SK-N-SH treated with all-trans-retinoic acid at 6 μM for 48 hours (cell line): ENCODE data around the gene SEMA3E.

Experiments used
- ATAC-seq: fragments of 200-7000 bp; cut with Tn5 transposase; 3 replicates; pipeline ENCODE4 v1.9.1; 2020; ENCODE audit warnings: mild to moderate bottlenecking, moderate library complexity
- ARNTL ChIP-seq: fragments of 450-650 bp; formaldehyde crosslinking; IDR thresholded peaks from 2 replicates; pipeline ENCODE4 v1.5.0; 2020; ENCODE audit warnings: low read depth, mild to moderate bottlenecking, moderate library complexity, borderline replicate concordance
- BACH2 ChIP-seq: fragments of 250-450 bp; sonication (Bioruptor Pico); IDR thresholded peaks from 2 replicates; pipeline ENCODE4 v1.9.0; 2021; ENCODE audit warnings: mild to moderate bottlenecking, borderline replicate concordance
- CSDC2 ChIP-seq: fragments of 250-450 bp; sonication (Bioruptor Pico); IDR thresholded peaks from 2 replicates; pipeline ENCODE4 v1.5.0; 2020; ENCODE audit warnings: mild to moderate bottlenecking, moderate library complexity
- GLIS3 ChIP-seq: fragments of 250-450 bp; sonication (Bioruptor Pico); IDR thresholded peaks from 2 replicates; pipeline ENCODE4 v1.5.0; 2020; ENCODE audit warnings: mild to moderate bottlenecking, moderate library complexity
- ISL1 ChIP-seq: fragments of 250-450 bp; sonication (Bioruptor Pico); IDR thresholded peaks from 2 replicates; pipeline ENCODE4 v2.1.2; 2022; ENCODE audit warnings: mild to moderate bottlenecking, moderate library complexity
- PPARA ChIP-seq: fragments of 250-450 bp; sonication (Bioruptor Pico); IDR thresholded peaks from 2 replicates; pipeline ENCODE4 v1.5.0; 2020; ENCODE audit warnings: mild to moderate bottlenecking, borderline replicate concordance
- SNAI2 ChIP-seq: fragments of 250-450 bp; sonication (Bioruptor Pico); IDR thresholded peaks from 2 replicates; pipeline ENCODE4 v1.5.0; 2020; ENCODE audit warnings: mild to moderate bottlenecking, moderate library complexity
- TCF4 ChIP-seq: fragments of 250-450 bp; sonication (Bioruptor Pico); IDR thresholded peaks from 2 replicates; pipeline ENCODE4 v1.8.0; 2021; ENCODE audit warnings: mild to moderate bottlenecking, moderate library complexity, borderline replicate concordance
- TOX ChIP-seq: fragments of 250-450 bp; sonication (Bioruptor Pico); IDR thresholded peaks from 2 replicates; pipeline ENCODE4 v1.8.0; 2021; ENCODE audit warnings: mild to moderate bottlenecking, moderate library complexity, borderline replicate concordance
- ZFP3 ChIP-seq: fragments of 250-450 bp; sonication (Bioruptor Pico); IDR thresholded peaks from 2 replicates; pipeline ENCODE4 v1.5.0; 2020; ENCODE audit warnings: mild to moderate bottlenecking, moderate library complexity
- ZFP30 ChIP-seq: fragments of 450-650 bp; formaldehyde crosslinking; IDR thresholded peaks from 2 replicates; pipeline ENCODE4 v1.5.0; 2022; ENCODE audit warnings: mild to moderate bottlenecking, moderate library complexity
- ZNF565 ChIP-seq: fragments of 450-650 bp; formaldehyde crosslinking; conservative IDR thresholded peaks from 2 replicates; pipeline ENCODE4 v1.5.0; 2020; ENCODE audit warnings: low read depth, mild to moderate bottlenecking, moderate library complexity
- ZNF8 ChIP-seq: fragments of 450-650 bp; formaldehyde crosslinking; IDR thresholded peaks from 2 replicates; pipeline ENCODE4 v1.5.0; 2020; ENCODE audit warnings: mild to moderate bottlenecking, moderate library complexity
- TF ChIP-seq, protein P1 (sequence below): fragments of 250-450 bp; sonication (Bioruptor Pico); IDR thresholded peaks from 2 replicates; pipeline ENCODE4 v1.8.0; 2021; ENCODE audit warnings: low read depth, mild to moderate bottlenecking, moderate library complexity, borderline replicate concordance
- TF ChIP-seq, protein P2 (sequence below): fragments of 250-450 bp; sonication (Bioruptor Pico); IDR thresholded peaks from 2 replicates; pipeline ENCODE4 v1.5.1; 2021; ENCODE audit warnings: mild to moderate bottlenecking, moderate library complexity
- TF ChIP-seq, protein P3 (sequence below): fragments of 250-450 bp; sonication (Bioruptor Pico); IDR thresholded peaks from 2 replicates; pipeline ENCODE4 v1.5.1; 2020; ENCODE audit warnings: low read depth, mild to moderate bottlenecking, moderate library complexity
- TF ChIP-seq, protein P4 (sequence below): fragments of 250-450 bp; sonication (Bioruptor Pico); IDR thresholded peaks from 2 replicates; pipeline ENCODE4 v1.8.0; 2020; ENCODE audit warnings: mild to moderate bottlenecking, moderate library complexity, borderline replicate concordance
- TF ChIP-seq, protein P5 (sequence below): fragments of 250-450 bp; sonication (Bioruptor Pico); IDR thresholded peaks from 2 replicates; pipeline ENCODE4 v1.5.0; 2020; ENCODE audit warnings: mild to moderate bottlenecking, moderate library complexity

Gene SEMA3E

DNA sequence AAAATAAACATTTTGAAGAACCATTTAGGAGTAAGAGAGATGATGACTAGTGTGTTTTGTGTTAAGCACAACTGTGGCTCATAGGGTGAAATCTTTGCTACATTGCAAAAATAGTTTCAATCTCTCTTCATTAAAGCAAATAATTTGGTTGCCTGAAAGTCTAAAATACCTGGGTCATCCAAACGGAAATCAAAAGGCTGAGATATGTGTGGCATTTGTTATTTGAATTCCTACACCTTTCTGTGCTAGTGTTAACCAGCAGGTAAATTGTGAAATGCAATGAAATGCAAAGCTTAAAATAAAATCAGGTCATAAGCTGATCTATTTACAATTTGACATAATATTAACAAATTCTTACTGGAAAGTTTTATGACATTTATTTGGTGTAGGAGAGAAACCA, 40.9 kb upstream of the SEMA3E start:
- ATAC-seq, result no peak
- TF ChIP-seq, protein P1, sequence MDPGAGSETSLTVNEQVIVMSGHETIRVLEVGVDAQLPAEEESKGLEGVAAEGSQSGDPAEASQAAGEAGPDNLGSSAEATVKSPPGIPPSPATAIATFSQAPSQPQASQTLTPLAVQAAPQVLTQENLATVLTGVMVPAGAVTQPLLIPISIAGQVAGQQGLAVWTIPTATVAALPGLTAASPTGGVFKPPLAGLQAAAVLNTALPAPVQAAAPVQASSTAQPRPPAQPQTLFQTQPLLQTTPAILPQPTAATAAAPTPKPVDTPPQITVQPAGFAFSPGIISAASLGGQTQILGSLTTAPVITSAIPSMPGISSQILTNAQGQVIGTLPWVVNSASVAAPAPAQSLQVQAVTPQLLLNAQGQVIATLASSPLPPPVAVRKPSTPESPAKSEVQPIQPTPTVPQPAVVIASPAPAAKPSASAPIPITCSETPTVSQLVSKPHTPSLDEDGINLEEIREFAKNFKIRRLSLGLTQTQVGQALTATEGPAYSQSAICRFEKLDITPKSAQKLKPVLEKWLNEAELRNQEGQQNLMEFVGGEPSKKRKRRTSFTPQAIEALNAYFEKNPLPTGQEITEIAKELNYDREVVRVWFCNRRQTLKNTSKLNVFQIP (CRISPR knock-in tag), result no peak
- TF ChIP-seq, protein P2, sequence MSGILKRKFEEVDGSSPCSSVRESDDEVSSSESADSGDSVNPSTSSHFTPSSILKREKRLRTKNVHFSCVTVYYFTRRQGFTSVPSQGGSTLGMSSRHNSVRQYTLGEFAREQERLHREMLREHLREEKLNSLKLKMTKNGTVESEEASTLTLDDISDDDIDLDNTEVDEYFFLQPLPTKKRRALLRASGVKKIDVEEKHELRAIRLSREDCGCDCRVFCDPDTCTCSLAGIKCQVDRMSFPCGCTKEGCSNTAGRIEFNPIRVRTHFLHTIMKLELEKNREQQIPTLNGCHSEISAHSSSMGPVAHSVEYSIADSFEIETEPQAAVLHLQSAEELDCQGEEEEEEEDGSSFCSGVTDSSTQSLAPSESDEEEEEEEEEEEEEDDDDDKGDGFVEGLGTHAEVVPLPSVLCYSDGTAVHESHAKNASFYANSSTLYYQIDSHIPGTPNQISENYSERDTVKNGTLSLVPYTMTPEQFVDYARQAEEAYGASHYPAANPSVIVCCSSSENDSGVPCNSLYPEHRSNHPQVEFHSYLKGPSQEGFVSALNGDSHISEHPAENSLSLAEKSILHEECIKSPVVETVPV, result no peak
- no peak for TF ChIP-seq GLIS3 (CRISPR knock-in tag)
- TF ChIP-seq TCF4 (CRISPR knock-in tag), result no peak
- no peak for TF ChIP-seq ZNF565 (CRISPR knock-in tag)
- TF ChIP-seq ZNF8 (CRISPR knock-in tag), result no peak
- TF ChIP-seq CSDC2, result no peak
- TF ChIP-seq ZFP30 (CRISPR knock-in tag), result no peak

DNA sequence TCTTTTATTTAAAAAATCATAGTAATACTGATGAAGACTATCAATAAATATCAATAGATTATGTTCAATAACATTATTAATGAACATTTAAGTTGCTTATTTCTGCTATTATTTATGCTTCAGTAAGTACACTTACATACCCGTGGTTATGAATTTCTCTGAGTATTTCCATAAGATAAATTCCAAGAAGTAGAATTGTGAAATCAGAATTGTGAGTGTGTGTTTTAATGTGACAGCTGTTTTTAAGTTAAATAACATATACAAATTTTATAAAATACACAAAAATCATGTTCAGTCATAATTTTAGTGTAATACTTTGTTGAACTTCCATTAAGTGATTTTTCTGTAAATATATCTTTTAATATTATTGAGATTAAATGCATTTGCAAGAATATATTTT, 37.5 kb upstream of the SEMA3E start:
- TF ChIP-seq GLIS3 (CRISPR knock-in tag), result no peak
- TF ChIP-seq TCF4 (CRISPR knock-in tag), result no peak
- TF ChIP-seq PPARA (CRISPR knock-in tag), result no peak
- TF ChIP-seq, protein P1 (CRISPR knock-in tag), result no peak
- no peak for TF ChIP-seq ZNF565 (CRISPR knock-in tag)
- TF ChIP-seq ZFP3, result no peak
- no peak for TF ChIP-seq ARNTL (CRISPR knock-in tag)
- no peak for TF ChIP-seq CSDC2
- TF ChIP-seq, protein P3, sequence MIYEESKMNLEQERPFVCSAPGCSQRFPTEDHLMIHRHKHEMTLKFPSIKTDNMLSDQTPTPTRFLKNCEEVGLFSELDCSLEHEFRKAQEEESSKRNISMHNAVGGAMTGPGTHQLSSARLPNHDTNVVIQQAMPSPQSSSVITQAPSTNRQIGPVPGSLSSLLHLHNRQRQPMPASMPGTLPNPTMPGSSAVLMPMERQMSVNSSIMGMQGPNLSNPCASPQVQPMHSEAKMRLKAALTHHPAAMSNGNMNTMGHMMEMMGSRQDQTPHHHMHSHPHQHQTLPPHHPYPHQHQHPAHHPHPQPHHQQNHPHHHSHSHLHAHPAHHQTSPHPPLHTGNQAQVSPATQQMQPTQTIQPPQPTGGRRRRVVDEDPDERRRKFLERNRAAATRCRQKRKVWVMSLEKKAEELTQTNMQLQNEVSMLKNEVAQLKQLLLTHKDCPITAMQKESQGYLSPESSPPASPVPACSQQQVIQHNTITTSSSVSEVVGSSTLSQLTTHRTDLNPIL (CRISPR knock-in tag), result no peak
- no peak for TF ChIP-seq SNAI2
- TF ChIP-seq ZFP30 (CRISPR knock-in tag), result no peak
- TF ChIP-seq, protein P2, result no peak
- TF ChIP-seq, protein P4, sequence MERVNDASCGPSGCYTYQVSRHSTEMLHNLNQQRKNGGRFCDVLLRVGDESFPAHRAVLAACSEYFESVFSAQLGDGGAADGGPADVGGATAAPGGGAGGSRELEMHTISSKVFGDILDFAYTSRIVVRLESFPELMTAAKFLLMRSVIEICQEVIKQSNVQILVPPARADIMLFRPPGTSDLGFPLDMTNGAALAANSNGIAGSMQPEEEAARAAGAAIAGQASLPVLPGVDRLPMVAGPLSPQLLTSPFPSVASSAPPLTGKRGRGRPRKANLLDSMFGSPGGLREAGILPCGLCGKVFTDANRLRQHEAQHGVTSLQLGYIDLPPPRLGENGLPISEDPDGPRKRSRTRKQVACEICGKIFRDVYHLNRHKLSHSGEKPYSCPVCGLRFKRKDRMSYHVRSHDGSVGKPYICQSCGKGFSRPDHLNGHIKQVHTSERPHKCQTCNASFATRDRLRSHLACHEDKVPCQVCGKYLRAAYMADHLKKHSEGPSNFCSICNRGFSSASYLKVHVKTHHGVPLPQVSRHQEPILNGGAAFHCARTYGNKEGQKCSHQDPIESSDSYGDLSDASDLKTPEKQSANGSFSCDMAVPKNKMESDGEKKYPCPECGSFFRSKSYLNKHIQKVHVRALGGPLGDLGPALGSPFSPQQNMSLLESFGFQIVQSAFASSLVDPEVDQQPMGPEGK (CRISPR knock-in tag), result no peak
- TF ChIP-seq BACH2, result no peak
- no peak for TF ChIP-seq TOX (CRISPR knock-in tag)
- TF ChIP-seq ISL1 (CRISPR knock-in tag), result no peak
- TF ChIP-seq, protein P5, sequence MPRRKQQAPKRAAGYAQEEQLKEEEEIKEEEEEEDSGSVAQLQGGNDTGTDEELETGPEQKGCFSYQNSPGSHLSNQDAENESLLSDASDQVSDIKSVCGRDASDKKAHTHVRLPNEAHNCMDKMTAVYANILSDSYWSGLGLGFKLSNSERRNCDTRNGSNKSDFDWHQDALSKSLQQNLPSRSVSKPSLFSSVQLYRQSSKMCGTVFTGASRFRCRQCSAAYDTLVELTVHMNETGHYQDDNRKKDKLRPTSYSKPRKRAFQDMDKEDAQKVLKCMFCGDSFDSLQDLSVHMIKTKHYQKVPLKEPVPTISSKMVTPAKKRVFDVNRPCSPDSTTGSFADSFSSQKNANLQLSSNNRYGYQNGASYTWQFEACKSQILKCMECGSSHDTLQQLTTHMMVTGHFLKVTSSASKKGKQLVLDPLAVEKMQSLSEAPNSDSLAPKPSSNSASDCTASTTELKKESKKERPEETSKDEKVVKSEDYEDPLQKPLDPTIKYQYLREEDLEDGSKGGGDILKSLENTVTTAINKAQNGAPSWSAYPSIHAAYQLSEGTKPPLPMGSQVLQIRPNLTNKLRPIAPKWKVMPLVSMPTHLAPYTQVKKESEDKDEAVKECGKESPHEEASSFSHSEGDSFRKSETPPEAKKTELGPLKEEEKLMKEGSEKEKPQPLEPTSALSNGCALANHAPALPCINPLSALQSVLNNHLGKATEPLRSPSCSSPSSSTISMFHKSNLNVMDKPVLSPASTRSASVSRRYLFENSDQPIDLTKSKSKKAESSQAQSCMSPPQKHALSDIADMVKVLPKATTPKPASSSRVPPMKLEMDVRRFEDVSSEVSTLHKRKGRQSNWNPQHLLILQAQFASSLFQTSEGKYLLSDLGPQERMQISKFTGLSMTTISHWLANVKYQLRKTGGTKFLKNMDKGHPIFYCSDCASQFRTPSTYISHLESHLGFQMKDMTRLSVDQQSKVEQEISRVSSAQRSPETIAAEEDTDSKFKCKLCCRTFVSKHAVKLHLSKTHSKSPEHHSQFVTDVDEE, result no peak
- ATAC-seq, result no peak
